ENCODE measurements around the gene TRMT61A. TPM values are rescaled to one million over a fixed set of nuclear protein-coding genes. Genes with fewer than 3 reads are reported as not detected.

TRMT61A gene
- total RNA-seq, 1 donor from 2014 or later: 21.8 TPM

- H3K27ac Mint-ChIP-seq: no peak overlapping the region
- no peak for TF ChIP-seq CTCF (IDR thresholded peaks at IDR 0.05)
- H3K9me3 Mint-ChIP-seq: no peaks in the 10 kb centered on the region
- no peaks in the 10 kb centered on the region for H3K36me3 Mint-ChIP-seq (ENCODE audit: low read depth)
- H3K4me1 Mint-ChIP-seq: peaks cover 2% of the 10 kb centered on the region
- H3K4me3 Mint-ChIP-seq: no peak overlapping the region
- POLR2A ChIA-PET: interaction anchor here (1.0 kb wide), 1 partner anchor 28 kb away, joined by 4 read pairs; no protein-coding TSS in a partner anchor
- DNase-seq: no peak
- no peak for ATAC-seq (ENCODE audit: low read depth)
- CTCF ChIA-PET: interaction anchor here (0.7 to 7.0 kb wide), 12 partner anchors 10 to 61 kb away, joined by 3 to 70 read pairs (median 3); partner anchors contain the start of gene CKB
- no peaks in the 10 kb centered on the region for H3K27me3 Mint-ChIP-seq
- intact Hi-C loops (cut with micrococcal nuclease): loop anchor here (5.0 kb wide), 1 partner anchor 470 kb away; no protein-coding TSS in a partner anchor
Observed at GRCh38 chr14:103547455-103547940, 18.5 kb downstream of the TRMT61A start.

- Mint-ChIP-seq H3K9me3 (no peaks in the 10 kb centered on the region), H3K36me3 (ENCODE audit: low read depth) (peaks cover 4% of the 10 kb centered on the region), H3K27ac (no peak overlapping the region), H3K27me3 (no peaks in the 10 kb centered on the region), H3K4me1 (peaks cover 2% of the 10 kb centered on the region), H3K4me3 (no peak overlapping the region)
- ChIA-PET CTCF (interaction anchor here (1.1 to 7.0 kb wide), 5 partner anchors 25 to 49 kb away, joined by 5 to 70 read pairs (median 5); partner anchors contain the start of gene CKB), POLR2A (no interaction called here)
- no peak for DNase-seq
- no peak for ATAC-seq (ENCODE audit: low read depth)
- no peak for TF ChIP-seq CTCF (IDR thresholded peaks at IDR 0.05)
- intact Hi-C loops (cut with micrococcal nuclease): loop anchor here (5.0 kb wide), 1 partner anchor 471 kb away; no protein-coding TSS in a partner anchor
Observed at GRCh38 chr14:103547941-103548462, 19.0 kb downstream of the TRMT61A start.

DNA sequence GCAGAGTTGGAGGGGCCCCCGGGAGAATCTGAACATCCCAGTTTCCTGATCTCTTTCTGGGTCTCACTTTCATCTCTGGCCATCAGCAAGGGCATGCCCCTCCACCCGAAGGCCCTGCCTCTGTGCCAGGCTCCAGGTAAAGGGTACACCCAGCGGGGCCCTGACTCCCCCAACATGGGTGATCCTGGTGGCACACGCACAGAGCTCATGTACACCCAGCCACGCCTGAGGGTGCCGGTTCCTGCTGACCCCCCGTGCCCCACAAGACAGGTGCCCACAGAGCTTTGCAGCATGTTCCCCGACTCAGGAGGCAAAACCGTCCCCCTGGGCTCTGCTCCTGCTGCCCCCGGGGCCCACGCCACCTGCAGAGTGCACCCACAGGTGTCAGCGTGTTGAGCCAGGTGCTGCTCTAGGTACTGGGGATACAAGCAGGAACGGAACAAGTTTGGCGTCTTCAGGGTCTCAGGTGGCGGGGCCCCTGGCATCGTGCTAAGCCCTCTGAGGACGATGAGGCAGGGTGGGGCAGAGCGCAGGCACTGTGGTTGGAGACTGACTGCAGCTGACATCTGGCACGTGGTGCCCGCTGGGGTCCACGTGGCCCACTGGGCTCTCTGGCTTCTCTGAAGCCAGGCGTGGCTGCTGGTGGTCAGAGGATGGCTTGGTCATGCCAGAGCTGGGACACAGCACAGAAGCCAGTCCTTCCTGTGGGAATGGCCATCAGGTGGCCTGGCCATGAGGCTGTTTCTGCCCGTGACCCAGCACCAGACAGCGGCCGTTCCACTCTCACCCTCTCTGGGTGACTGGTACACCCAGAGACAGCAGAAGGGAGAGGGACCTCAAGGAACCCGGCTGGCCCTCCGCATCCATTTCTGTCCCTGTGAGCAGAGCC is 19.7 kb downstream of the TRMT61A start:
- ATAC-seq (ENCODE audit: low read depth) (no peak), DNase-seq (no peak)
- intact Hi-C loops (cut with micrococcal nuclease): loop anchor here (5.0 kb wide), 1 partner anchor 471 kb away; no protein-coding TSS in a partner anchor
- Mint-ChIP-seq H3K4me3 (no peak overlapping the region), H3K27ac (no peak overlapping the region), H3K36me3 (ENCODE audit: low read depth) (peaks cover 4% of the 10 kb centered on the region), H3K4me1 (peaks cover 2% of the 10 kb centered on the region), H3K9me3 (no peaks in the 10 kb centered on the region), H3K27me3 (no peaks in the 10 kb centered on the region)
- ChIA-PET CTCF (interaction anchor here (1.1 to 7.0 kb wide), 3 partner anchors 29 to 48 kb away, joined by 5 to 70 read pairs (median 5); no protein-coding TSS in a partner anchor), POLR2A (no interaction called here)
- TF ChIP-seq CTCF (IDR thresholded peaks at IDR 0.05): no peak

GRCh38 chr14:103549361-103550311 is 20.6 kb downstream of the TRMT61A start:
- ChIA-PET POLR2A (interaction anchor here (1.4 kb wide), 1 partner anchor 31 kb away, joined by 3 read pairs; no protein-coding TSS in a partner anchor), CTCF (interaction anchor here (7.0 kb wide), 1 partner anchor 29 kb away, joined by 70 read pairs; no protein-coding TSS in a partner anchor)
- ATAC-seq (ENCODE audit: low read depth) (no peak), DNase-seq (no peak)
- H3K36me3 Mint-ChIP-seq (ENCODE audit: low read depth): peaks cover 4% of the 10 kb centered on the region
- peaks cover 2% of the 10 kb centered on the region for H3K4me1 Mint-ChIP-seq
- TF ChIP-seq CTCF (IDR thresholded peaks at IDR 0.05): no peak
- intact Hi-C loops (cut with micrococcal nuclease): loop anchor here (5.0 kb wide), 1 partner anchor 472 kb away; no protein-coding TSS in a partner anchor
- H3K27ac Mint-ChIP-seq: no peak overlapping the region
- no peaks in the 10 kb centered on the region for H3K9me3 Mint-ChIP-seq
- no peak overlapping the region for H3K4me3 Mint-ChIP-seq
- H3K27me3 Mint-ChIP-seq: no peaks in the 10 kb centered on the region

Measured in activated B cell treated with CpG ODN at 0.5 μM for 24 hours (primary cell).